Measurements from ENCODE around the gene CD99.

GRCh38 chrX:2679534-2680485 is 11.3 kb upstream of the CD99 start:
- TF ChIP-seq CTCF (conservative IDR thresholded peaks at IDR 0.05 in 1 of 2, IDR thresholded peaks at IDR 0.05 in 1 of 2; ENCODE audit: low read depth in 1 of 2, low read length in 2 of 2) (no peak), EZH2 (IDR thresholded peaks at IDR 0.05; ENCODE audit: low read length, missing control alignments) (no peak)

All from fibroblast of lung (primary cell).